HL-60/S4 treated with phorbol 12-myristate 13-acetate at 8.2 ng/mL for 4 days and 3 days (cell line): ENCODE data around the gene OR7A5.
"Not testable (repeated sequence)": the region's sequence is repeated elsewhere in the genome, so short reads cannot be mapped to it uniquely, and the experiment has no call there.

ENCODE experiments used
- in situ Hi-C: fragments of 300-500 bp; cut with MboI; formaldehyde crosslinking; loops from 2 replicates; pipeline ENCODE4 v1.15.0; 2022; ENCODE audit warnings: low sequenced_read_pairs

OR7A5 gene

DNA sequence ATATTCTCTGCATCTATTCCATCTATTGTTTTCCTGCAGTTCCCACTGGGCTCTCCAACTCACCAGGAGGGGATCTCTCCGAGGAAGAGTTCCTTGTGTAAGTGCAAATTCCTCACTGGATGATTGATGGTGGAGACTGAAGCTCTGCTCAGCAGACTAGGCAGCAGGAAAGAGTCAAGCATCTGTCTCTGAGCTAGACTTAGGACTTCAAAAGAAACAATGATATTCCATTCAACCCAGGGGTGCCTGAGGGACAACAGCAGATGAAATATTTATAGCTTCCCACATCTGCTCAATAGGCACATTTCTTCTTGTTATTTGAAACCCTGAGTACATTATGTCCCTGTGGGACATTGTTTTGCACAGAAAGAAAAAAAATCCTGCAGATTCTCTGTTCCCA, at the start of gene OR7A5, which contains the start of gene OR7C1:
OR7A5 (minus strand) TSS at position 175 of the 400 bp plus-strand sequence. CDS start 6,944 bp downstream, outside the sequence.
OR7C1 (minus strand) TSS at position 175 of the 400 bp plus-strand sequence. CDS start 35,049 bp downstream, outside the sequence.
- in situ Hi-C loops = no loop called here

- in situ Hi-C loops = no loop called here
Measured at GRCh38 chr19:14871619-14872230, 36.7 kb upstream of the OR7A5 start.

DNA sequence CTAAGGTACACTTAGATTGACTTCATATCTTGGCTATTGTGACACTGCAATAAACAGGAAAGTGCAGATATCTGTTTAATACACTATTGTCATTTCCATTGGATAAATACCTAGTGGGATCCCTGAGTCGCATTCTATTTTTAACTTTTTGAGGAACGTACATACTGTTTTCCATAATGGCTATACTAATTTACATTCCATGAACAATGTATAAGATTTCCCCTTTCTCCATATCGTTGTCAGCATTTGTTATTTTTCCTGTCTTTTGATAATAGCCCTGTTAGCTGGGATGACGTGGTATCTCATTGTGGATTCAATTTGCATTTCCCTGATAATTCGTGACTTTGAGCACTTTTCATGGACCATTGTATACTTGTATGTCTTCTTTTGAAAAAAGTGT, 33.5 kb upstream of the OR7A5 start:
- in situ Hi-C loops = no loop called here

- in situ Hi-C loops = no loop called here
Measured at GRCh38 chr19:14848822-14849221, 13.8 kb upstream of the OR7A5 start, which contains the start of gene OR7A10. Gene OR7A10 (minus strand): TSS chr19:14848922. CDS start chr19:14841877, 7,045 bp downstream.

GRCh38 chr19:14843578-14843977, 8.6 kb upstream of the OR7A5 start:
- in situ Hi-C loops = no loop called here

DNA sequence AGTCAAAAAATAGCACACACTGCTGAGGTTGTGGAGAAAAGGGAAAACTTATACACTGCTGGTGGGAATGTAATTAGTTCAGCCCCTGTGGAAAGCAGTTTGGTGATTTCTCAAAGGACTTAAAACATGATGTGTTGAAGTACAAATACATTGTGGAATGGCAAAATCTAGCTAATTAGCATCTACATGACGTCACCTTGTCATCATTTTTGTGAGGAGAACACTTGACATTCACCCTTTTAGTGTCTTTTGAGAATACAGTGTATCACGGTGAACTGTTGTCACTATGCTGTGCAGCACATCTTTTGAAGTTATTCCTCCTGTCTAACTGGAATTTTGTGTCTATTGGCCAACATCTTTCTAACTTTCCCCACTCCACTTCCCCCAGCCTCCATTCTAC, 8.2 kb upstream of the OR7A5 start:
- in situ Hi-C loops = no loop called here

GRCh38 chr19:14840206-14840605, 5.2 kb upstream of the OR7A5 start:
- in situ Hi-C loops = no loop called here

GRCh38 chr19:14837391-14837790, 2.4 kb upstream of the OR7A5 start:
- in situ Hi-C loops = no loop called here

DNA sequence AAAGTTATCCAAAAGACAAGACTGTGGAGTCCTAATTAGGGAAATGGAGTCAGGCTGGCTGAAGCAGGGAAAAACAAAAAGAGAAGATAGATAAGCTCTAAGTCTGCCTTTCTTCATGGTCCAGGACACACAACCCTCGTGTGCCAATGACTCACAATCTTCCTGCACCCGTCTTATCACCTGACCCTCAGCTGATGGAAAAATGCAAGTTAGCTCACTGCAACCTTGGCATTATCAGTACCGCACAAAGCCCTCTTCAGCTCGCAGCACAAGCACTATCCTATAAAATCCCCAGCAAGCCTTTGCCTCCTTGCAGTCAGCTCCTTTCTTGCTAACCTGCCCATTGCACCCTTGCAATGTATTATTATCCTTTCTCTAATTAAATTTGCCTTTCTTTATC, 4.3 kb downstream of the OR7A5 start:
- in situ Hi-C loops = no loop called here

DNA sequence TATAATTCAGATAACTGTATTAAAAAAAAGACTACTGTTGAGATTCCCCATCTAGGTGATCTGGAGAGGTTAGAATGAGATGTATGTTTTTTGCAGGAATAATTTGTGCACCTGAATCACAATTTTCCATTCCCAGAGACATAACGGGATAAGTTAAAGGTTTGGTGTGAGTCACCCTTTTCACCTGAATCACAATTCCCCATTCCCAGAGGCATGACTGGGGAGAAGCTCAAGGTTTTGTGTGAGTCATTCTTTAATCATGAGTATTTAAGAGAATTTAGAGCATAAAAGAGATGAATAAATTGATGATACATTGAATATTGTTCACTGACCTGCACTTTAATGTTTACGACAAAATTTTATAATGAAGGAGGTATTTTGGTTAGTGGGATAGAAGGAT, 9.0 kb downstream of the OR7A5 start:
- in situ Hi-C loops = no loop called here

- in situ Hi-C loops = no loop called here
Measured at GRCh38 chr19:14821937-14822336, 13.0 kb downstream of the OR7A5 start.

DNA sequence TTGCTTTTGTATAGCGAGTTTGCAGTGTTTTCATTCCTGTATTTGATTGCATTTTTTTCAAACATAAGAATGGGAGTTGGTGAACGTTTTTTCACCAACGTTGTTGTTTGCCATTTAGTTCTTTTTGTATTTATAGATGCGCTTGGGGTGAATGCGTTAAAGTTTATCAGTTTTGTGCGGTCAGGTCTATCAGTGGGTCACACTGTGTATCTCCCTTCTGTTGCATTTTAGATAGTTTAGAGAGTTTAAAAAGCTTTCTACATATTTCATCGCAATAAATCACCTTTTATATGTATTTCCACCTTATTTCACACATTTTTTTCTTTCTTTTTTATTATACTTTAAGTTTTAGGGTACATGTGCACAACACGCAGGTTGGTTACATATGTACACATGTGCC, 16.4 kb downstream of the OR7A5 start:
- in situ Hi-C loops = no loop called here

- in situ Hi-C loops = no loop called here
Measured at GRCh38 chr19:14817052-14817451, 17.9 kb downstream of the OR7A5 start.

DNA sequence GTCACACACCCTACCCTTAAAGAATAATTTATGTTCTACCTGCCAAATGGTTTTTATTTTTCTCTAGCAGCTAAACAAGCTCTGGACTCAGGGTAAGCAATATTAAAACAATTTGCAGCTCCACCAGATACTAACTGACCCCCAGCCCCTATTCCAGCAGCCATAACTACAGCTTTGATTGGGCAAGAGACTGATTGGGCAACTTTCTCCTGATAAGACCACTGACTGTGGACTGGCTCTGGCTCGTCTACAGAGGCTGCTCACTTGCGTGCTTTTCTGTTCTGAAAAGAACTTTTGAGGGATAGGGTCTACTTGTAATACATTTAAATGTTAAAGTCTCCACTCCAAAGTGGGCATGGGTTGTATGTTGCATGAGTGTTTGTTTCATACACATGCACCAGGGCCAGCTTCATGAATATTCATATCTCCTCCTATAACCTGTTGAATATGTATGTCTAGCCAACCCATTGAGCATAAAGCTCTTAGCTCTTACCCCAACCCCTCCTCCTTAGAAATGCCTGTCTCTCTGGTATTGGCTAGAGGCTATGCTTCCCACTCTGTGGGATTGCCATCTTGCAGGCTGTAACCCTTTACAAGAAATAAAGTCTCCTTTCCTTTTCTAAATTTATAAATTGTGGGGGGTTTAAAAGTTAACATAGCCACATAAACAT, 19.9 kb downstream of the OR7A5 start:
- in situ Hi-C loops = no loop called here

GRCh38 chr19:14809272-14810057, 25.5 kb downstream of the OR7A5 start:
- in situ Hi-C loops = no loop called here

- in situ Hi-C loops = no loop called here
Measured at GRCh38 chr19:14804765-14805164, 30.2 kb downstream of the OR7A5 start.

- in situ Hi-C loops = no loop called here
Measured at GRCh38 chr19:14798760-14799159, 36.2 kb downstream of the OR7A5 start.

GRCh38 chr19:14796021-14796420, 39.0 kb downstream of the OR7A5 start:
- in situ Hi-C loops = no loop called here

GRCh38 chr19:14795078-14795721, 39.8 kb downstream of the OR7A5 start:
- in situ Hi-C loops = no loop called here

- in situ Hi-C loops = not testable (repeated sequence)
Measured at GRCh38 chr19:14792250-14792649, 42.7 kb downstream of the OR7A5 start.

DNA sequence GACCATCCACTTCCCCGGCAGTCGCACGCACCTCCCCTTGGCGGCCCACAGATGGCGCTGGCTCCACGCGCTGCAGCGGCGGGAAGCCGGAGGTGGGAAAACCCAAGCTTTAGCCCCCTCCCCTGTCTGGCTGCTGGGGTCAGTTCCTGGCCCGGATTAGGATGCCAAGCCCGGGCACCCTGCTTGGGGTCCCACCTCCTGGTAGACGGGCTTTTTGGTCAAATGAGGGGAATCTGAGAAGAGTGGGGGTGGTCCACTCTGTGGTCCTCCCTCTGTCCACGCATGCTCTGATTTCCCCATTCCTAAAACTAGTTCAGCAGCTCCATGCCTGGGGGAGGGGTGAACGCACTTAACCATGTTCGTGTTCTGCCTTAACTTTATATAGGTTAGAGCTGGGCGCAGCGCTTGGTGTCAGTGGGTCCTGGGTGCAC, 48.5 kb downstream of the OR7A5 start:
- in situ Hi-C loops = no loop called here
